ENCODE data around the gene MEI1.

MEI1 gene

DNA sequence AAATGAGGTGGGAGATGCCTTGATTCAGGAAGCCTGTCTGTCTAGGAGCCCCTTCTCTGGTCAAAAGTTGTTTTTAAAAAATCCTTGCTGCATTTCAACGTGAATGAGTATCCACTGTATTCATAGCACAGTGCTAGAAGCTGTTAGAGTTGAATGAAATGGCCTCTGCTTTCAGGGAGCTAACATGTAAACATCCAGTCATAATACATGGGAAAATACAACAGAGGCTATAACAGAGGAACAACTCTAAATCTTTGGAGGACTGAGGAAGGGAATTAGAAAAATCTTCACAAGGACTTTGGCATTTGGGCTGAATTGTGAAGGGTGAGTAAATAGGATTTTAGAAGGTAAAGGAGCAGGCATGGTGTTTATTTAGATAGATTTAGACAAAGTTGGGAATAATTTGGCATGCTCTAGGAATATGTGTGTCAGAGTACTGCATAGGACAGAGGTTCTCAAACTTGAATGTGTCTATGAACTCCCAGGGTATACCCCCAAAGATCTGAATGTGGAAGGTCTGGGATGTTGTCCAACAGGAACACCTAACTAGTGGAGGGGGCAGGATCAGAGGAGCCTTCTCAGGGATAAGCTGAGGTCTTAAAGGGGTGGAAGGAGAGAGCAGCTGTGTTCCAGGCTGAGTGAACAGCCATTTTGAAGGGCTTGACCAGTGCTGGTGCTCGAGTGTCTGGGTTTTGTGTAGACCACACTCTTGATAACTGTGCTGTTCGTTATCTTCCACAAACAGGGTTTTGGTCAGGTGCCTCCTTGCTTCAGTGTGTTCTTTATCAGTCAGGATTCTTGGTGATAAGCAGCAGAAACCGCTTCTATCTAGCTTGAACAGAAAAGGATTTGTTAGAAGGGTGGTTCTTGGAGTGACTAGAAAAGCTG, 146.3 kb downstream of the MEI1 start:
- DNase-seq = no peak

DNA sequence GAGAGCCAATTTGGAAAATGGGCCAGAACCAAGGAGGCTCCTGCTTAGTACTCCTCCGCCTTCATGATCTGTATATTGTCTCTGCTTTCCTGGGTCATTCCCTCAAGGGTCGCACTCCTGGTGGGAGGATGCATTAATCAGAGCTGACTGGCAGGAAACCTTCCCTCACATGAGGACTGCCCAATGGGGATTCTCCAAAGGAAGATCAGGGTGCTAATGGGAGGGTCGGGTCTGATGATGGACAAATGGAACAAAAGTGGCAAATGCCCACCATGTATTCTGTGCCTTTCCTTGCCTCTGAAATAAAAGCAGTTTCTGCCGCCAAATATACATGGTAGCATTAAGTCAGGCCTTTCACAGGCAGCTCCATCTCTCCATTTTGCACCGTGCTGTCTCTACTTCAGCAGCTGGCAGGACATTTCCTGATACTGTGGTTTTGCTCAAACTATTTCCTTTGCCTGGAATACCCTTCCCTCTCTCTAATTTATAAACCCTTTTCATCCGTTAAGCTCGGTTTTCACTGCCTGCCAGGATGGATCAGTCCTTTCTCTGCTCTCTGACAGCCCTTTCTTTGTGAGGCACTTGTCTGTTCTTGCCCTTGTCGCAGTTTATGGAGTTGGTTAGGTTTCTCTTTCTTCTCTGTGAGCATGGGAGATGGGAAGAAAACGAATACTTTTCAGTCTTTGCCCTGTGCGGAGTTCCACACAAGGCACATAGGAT, 147.1 kb downstream of the MEI1 start:
- no peak for DNase-seq

DNA sequence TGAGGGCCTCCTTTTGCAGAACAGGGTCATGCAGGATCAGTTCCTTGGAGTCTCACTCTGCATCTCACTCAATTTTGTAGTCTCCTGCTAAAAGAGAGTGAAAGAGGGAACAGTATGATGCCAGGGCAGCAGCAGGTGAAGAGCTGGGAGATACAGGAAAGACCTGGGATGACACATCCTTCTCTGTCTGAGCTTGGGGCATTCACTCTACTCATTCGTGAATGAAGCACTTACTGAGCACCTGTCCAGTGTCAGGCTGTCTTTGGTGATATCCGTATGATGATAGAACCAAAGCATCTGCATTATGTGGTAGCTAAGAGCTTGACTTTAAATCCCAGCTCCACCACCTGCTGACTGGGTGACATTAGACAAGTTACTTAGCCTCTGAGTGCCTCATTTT, 148.0 kb downstream of the MEI1 start:
- DNase-seq = no peak

DNA sequence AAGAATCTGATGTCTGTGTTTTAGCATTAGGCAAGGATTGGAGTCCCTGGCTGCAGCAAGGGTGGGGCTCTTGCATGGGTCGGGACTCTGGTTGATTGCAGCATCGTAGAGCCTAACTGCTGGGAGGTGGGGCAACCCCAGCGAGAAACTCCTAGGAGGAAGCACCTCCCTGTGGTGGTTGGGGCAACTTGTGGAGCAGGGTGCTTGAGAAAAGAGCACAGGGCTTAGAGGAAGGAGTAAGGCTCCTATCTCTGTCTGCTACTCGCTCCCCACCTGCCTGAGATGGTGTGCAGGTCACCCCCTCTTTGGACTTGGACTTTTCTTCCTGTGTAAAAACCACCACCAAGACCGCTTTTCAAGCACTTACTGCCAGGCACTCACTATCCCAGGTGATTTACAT, 149.2 kb downstream of the MEI1 start:
- no peak for DNase-seq
